Measurements from ENCODE around the gene AZIN2.

Gene AZIN2

GRCh38 chr1:33151116-33151515, 70.2 kb downstream of the AZIN2 start:
- Histone ChIP-seq H3K27ac (no peak overlapping the region), H3K27me3 (replicated peaks) (no peaks in the 10 kb centered on the region), H3K4me3 (ENCODE audit: low read depth, low read length) (no peak overlapping the region), H3K36me3 (replicated peaks) (peaks cover 54% of the 10 kb centered on the region)
- in situ Hi-C loops (cut with HindIII; ENCODE audit: low pct_ligation_motif_present, low sequenced_read_pairs): no loop called here
- no peak for DNase-seq
- TF ChIP-seq, protein P1, sequence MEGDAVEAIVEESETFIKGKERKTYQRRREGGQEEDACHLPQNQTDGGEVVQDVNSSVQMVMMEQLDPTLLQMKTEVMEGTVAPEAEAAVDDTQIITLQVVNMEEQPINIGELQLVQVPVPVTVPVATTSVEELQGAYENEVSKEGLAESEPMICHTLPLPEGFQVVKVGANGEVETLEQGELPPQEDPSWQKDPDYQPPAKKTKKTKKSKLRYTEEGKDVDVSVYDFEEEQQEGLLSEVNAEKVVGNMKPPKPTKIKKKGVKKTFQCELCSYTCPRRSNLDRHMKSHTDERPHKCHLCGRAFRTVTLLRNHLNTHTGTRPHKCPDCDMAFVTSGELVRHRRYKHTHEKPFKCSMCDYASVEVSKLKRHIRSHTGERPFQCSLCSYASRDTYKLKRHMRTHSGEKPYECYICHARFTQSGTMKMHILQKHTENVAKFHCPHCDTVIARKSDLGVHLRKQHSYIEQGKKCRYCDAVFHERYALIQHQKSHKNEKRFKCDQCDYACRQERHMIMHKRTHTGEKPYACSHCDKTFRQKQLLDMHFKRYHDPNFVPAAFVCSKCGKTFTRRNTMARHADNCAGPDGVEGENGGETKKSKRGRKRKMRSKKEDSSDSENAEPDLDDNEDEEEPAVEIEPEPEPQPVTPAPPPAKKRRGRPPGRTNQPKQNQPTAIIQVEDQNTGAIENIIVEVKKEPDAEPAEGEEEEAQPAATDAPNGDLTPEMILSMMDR (IDR thresholded peaks at IDR 0.05; ENCODE audit: low read depth, low read length, missing control alignments): no peak

GRCh38 chr1:33152685-33153432, 71.9 kb downstream of the AZIN2 start:
- Histone ChIP-seq H3K36me3 (replicated peaks) (peaks cover 50% of the 10 kb centered on the region), H3K27me3 (replicated peaks) (no peaks in the 10 kb centered on the region), H3K4me3 (ENCODE audit: low read depth, low read length) (no peak overlapping the region), H3K27ac (peak overlapping the region; percentile 7)
- in situ Hi-C loops (cut with HindIII; ENCODE audit: low pct_ligation_motif_present, low sequenced_read_pairs): no loop called here
- peak; percentile 40 for DNase-seq
- TF ChIP-seq, protein P1 (IDR thresholded peaks at IDR 0.05; ENCODE audit: low read depth, low read length, missing control alignments): no peak

DNA sequence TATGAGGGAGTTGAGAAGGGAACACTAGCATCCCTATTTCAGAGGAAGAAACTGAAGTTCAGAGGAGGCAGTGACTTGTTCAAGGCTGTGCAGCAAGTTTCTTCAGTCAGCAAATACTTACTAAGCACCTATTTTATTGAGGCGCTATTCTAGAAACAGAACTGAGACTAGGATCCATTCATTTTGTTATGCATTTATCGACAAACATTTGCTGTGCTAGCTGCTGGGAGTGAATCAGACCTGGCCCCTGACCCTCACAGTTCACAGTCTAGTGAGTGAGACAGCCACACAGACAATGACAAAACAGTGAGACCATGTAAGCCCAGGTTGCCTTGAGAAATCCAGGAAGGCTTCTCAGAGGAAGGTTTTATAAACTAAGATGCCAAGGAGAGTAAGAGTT, 72.7 kb downstream of the AZIN2 start:
- Histone ChIP-seq H3K27me3 (replicated peaks) (no peaks in the 10 kb centered on the region), H3K4me3 (ENCODE audit: low read depth, low read length) (no peak overlapping the region), H3K27ac (peak overlapping the region; percentile 25), H3K36me3 (replicated peaks) (peaks cover 54% of the 10 kb centered on the region)
- in situ Hi-C loops (cut with HindIII; ENCODE audit: low pct_ligation_motif_present, low sequenced_read_pairs): no loop called here
- TF ChIP-seq, protein P1 (IDR thresholded peaks at IDR 0.05; ENCODE audit: low read depth, low read length, missing control alignments): no peak
- DNase-seq: peak; percentile 53

DNA sequence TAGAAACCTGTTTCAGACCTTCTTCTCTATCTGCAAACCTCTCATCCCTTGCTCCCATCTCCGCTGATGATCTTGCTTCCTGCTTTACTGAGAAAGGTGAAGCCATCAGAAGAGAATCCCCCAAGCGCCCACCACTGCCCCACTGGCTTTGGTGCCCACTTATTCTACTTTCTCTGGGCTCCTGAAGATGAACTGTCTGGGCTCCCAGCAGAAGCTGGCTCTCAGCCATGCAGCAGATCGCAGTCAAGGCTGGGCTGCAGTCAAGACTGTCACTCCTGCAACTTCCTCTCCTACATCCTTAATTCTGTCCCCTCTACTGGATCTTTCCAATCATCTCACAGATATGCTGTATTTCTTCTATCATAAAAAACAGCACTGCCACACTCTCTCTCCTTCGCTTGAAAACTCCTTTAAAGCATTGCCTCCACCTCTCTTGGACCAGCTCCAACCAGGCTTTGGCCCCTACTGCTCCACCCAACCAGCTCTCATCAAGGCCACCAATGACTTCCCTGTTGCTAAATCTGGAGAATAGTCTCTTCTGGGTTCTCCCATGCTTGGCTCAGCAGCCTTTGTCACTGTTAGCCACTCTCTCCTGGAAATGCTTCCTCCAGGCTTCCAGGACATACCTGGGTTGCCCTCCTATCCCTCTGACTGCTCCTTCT, 75.1 kb downstream of the AZIN2 start:
- DNase-seq: no peak
- peaks cover 53% of the 10 kb centered on the region for H3K36me3 ChIP-seq (replicated peaks)
- H3K27ac ChIP-seq: no peak overlapping the region
- in situ Hi-C loops (cut with HindIII; ENCODE audit: low pct_ligation_motif_present, low sequenced_read_pairs): no loop called here
- H3K27me3 ChIP-seq (replicated peaks): no peaks in the 10 kb centered on the region
- no peak overlapping the region for H3K4me3 ChIP-seq (ENCODE audit: low read depth, low read length)
- TF ChIP-seq, protein P1 (IDR thresholded peaks at IDR 0.05; ENCODE audit: low read depth, low read length, missing control alignments): no peak

- no peaks in the 10 kb centered on the region for H3K27me3 ChIP-seq (replicated peaks)
- H3K4me3 ChIP-seq (ENCODE audit: low read depth, low read length): no peak overlapping the region
- no peak overlapping the region for H3K27ac ChIP-seq
- in situ Hi-C loops (cut with HindIII; ENCODE audit: low pct_ligation_motif_present, low sequenced_read_pairs): no loop called here
- TF ChIP-seq, protein P1 (IDR thresholded peaks at IDR 0.05; ENCODE audit: low read depth, low read length, missing control alignments): no peak
- DNase-seq: no peak
- H3K36me3 ChIP-seq (replicated peaks): peaks cover 45% of the 10 kb centered on the region
These were observed 76.2 kb downstream of the AZIN2 start for GRCh38 chr1:33157131-33157530.
